Measurements from ENCODE around the gene PLK1.
A peak's percentile ranks its signal among the peaks of the same experiment; 100 is the strongest.

The PLK1 gene

DNA sequence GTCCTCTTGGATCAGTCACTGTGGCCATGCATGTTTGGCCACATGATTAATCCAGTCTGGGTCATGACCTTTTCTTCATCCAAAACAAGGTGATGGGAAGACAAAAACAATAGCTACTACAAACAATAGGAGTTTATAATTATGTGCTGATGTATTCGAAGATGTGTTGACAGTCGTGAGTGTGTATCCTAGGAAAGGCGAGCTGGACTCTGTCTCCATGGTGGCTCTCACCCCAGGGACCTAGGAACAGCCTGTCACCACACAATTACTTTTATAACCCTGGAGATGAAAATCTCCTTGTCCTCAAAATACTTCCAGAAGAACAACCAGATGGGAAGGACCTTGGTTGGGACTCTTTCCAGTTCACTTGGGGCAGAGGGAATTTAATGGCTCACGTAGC is 9.8 kb upstream of the PLK1 start:
- H3K4me1 ChIP-seq (ENCODE audit: insufficient read depth, insufficient read length): no peaks in the 10 kb centered on the region
- H3K27me3 ChIP-seq (ENCODE audit: insufficient read depth, insufficient read length): no peaks in the 10 kb centered on the region
- no peak overlapping the region for H3K9ac ChIP-seq (ENCODE audit: insufficient read length, low read depth)
- no peaks in the 10 kb centered on the region for H3K9me3 ChIP-seq (ENCODE audit: insufficient read depth, low read length)
- H3K36me3 ChIP-seq (ENCODE audit: insufficient read depth, insufficient read length, low read length): peaks cover 88% of the 10 kb centered on the region
- H3K4me3 ChIP-seq (ENCODE audit: insufficient read length, low read depth): no peak overlapping the region
- DNase-seq (ENCODE audit: low read depth, low spot score): no peak
- TF ChIP-seq ZNF274 (IDR thresholded peaks at IDR 0.05; ENCODE audit: low read depth, low read length) (no peak), SUZ12 (IDR thresholded peaks at IDR 0.05; ENCODE audit: extremely low read depth, insufficient read depth, insufficient read length) (no peak), YY1 (IDR thresholded peaks at IDR 0.05; ENCODE audit: insufficient read depth, insufficient read length) (no peak)

DNA sequence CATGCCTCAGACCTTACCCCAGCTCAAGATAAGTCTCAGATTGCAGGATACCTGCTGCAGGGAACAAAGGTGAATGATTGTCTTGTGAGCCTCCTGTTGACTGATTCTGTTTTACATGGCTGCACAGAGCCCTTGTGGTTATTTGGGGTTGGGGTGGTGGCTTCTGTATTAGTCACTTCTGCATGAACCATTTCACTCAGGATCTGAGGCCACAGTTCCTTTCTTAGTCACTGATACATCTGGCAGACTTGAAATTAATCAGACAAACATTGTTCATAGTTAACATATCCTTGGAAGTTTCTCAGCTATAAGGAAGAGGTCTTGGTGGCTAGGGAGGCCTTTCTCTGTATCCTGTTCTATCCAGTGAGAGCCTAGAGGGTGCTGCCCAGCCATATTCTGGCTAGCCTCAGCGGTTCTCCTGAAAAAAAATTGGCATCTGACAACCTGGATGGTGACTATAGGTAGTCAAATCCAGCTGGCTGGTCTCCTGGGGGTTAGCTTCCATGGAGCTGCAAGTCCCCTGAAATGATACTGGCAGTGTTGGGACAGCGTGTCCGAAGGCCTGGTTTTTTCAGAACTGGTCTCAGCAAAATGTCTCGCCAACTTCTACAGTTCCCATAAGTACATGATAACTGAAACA is 8.4 kb upstream of the PLK1 start:
- no peak for DNase-seq (ENCODE audit: low read depth, low spot score)
- Histone ChIP-seq H3K27me3 (ENCODE audit: insufficient read depth, insufficient read length) (no peaks in the 10 kb centered on the region), H3K9ac (ENCODE audit: insufficient read length, low read depth) (no peak overlapping the region), H3K36me3 (ENCODE audit: insufficient read depth, insufficient read length, low read length) (peaks cover 85% of the 10 kb centered on the region), H3K4me3 (ENCODE audit: insufficient read length, low read depth) (no peak overlapping the region), H3K4me1 (ENCODE audit: insufficient read depth, insufficient read length) (no peaks in the 10 kb centered on the region), H3K9me3 (ENCODE audit: insufficient read depth, low read length) (no peaks in the 10 kb centered on the region)
- TF ChIP-seq ZNF274 (IDR thresholded peaks at IDR 0.05; ENCODE audit: low read depth, low read length) (no peak), SUZ12 (IDR thresholded peaks at IDR 0.05; ENCODE audit: extremely low read depth, insufficient read depth, insufficient read length) (no peak), YY1 (IDR thresholded peaks at IDR 0.05; ENCODE audit: insufficient read depth, insufficient read length) (no peak)

DNA sequence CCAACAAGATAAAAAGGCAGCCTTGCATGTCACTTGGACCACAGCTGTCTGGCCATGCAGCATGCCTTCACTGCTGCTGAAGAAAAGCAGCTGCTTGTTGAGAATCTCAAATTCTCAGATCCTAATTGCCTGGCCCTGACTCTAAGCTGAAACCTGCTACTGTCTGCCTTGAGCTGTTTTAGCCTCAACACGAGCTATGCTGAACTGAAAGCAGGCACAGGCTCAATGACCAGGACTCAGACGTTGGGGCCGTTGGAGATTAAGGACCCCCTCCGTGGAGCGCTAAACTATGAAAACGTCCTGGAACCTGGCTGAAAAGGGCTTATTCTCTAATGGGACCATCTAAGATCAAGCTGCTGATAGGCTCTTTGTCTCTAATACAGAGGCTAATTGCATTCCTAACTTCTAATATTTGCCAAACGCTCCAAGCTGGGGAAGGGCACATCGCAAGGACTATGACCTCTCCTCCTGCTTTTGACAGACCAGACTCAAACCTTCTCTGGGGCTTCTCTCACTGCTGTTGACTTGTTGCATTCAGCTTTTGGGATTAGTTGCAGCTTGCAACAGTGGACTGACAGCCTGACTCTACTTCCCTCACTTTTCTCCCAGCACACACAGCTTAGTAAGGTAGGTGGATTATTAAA is 4.6 kb upstream of the PLK1 start:
- no peak for TF ChIP-seq SUZ12 (IDR thresholded peaks at IDR 0.05; ENCODE audit: extremely low read depth, insufficient read depth, insufficient read length)
- TF ChIP-seq ZNF274 (IDR thresholded peaks at IDR 0.05; ENCODE audit: low read depth, low read length): no peak
- TF ChIP-seq YY1 (IDR thresholded peaks at IDR 0.05; ENCODE audit: insufficient read depth, insufficient read length): no peak
- Histone ChIP-seq H3K9ac (ENCODE audit: insufficient read length, low read depth) (no peak overlapping the region), H3K9me3 (ENCODE audit: insufficient read depth, low read length) (no peaks in the 10 kb centered on the region), H3K36me3 (ENCODE audit: insufficient read depth, insufficient read length, low read length) (peaks cover 52% of the 10 kb centered on the region), H3K27me3 (ENCODE audit: insufficient read depth, insufficient read length) (no peaks in the 10 kb centered on the region), H3K4me3 (ENCODE audit: insufficient read length, low read depth) (no peak overlapping the region), H3K4me1 (ENCODE audit: insufficient read depth, insufficient read length) (no peaks in the 10 kb centered on the region)
- DNase-seq (ENCODE audit: low read depth, low spot score): no peak

DNA sequence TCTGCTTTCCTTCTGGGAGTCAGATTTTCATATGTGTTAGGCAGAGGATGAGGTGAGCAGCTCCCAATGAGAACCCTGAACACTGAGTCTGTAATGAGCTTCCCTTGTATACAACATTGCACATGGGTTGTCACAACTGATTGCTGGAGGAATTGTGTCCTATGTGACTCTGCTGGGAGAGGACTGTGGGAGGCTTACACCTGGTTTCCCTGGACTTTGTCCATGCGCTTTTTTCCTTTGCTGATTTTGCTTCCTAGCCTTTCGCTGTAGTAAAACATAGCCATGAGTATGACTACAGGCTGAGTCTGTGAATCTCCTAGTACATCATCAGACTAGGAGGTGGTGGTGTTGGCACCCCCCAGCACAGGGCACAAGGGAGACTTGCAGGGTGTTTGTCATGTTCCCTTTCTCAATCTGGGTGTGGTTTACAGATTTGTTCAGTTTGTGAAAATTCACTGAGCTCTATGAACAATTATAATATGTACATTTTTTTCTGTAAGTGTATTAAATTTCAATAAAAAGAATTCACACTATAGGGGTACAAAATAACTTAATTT is 1.7 kb upstream of the PLK1 start:
- no peak for TF ChIP-seq YY1 (IDR thresholded peaks at IDR 0.05; ENCODE audit: insufficient read depth, insufficient read length)
- no peak for TF ChIP-seq ZNF274 (IDR thresholded peaks at IDR 0.05; ENCODE audit: low read depth, low read length)
- TF ChIP-seq SUZ12 (IDR thresholded peaks at IDR 0.05; ENCODE audit: extremely low read depth, insufficient read depth, insufficient read length): no peak
- no peak overlapping the region for H3K4me3 ChIP-seq (ENCODE audit: insufficient read length, low read depth)
- H3K4me1 ChIP-seq (ENCODE audit: insufficient read depth, insufficient read length): peaks cover 9% of the 10 kb centered on the region
- H3K27me3 ChIP-seq (ENCODE audit: insufficient read depth, insufficient read length): no peaks in the 10 kb centered on the region
- no peak overlapping the region for H3K9ac ChIP-seq (ENCODE audit: insufficient read length, low read depth)
- H3K9me3 ChIP-seq (ENCODE audit: insufficient read depth, low read length): no peaks in the 10 kb centered on the region
- H3K36me3 ChIP-seq (ENCODE audit: insufficient read depth, insufficient read length, low read length): peaks cover 52% of the 10 kb centered on the region
- DNase-seq (ENCODE audit: low read depth, low spot score): no peak

DNA sequence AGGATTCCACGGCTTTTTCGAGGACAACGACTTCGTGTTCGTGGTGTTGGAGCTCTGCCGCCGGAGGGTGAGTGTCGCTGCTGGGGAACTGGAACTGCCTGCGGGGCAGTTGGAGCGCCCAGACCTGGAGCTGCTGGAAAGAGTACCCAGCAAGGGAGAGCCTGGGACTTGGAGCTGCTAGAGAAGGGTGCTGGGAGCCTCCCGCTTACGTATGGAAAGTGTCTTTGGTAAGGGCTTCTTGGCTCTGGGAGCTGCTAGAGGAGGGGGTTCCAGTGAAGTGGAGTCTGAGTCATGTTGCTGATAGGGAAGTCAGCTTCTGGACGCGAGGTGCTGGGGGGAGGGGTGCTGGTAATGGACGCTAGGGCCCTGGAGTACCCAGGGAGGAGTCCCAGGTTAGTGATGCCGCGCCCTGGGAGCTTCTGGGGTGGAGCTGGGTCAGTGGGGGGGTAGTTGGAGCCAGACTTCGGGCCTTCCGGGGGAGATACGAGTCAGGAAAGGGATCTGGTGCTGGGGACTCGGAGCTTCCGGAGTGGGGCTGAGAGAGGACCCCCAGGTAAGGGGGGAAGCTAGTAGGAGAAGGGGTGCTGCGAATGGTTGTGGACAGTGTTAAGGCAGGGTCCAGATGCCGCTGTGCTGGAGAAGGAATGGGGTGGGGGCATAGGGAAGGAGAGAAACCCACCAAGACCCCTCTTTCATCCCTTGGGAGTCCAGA is 741 bp downstream of the PLK1 start:
- peak; percentile 43 for DNase-seq (ENCODE audit: low read depth, low spot score)
- peaks cover 11% of the 10 kb centered on the region for H3K4me1 ChIP-seq (ENCODE audit: insufficient read depth, insufficient read length)
- peak overlapping the region; percentile 97 for H3K4me3 ChIP-seq (ENCODE audit: insufficient read length, low read depth)
- no peak for TF ChIP-seq SUZ12 (IDR thresholded peaks at IDR 0.05; ENCODE audit: extremely low read depth, insufficient read depth, insufficient read length)
- no peaks in the 10 kb centered on the region for H3K9me3 ChIP-seq (ENCODE audit: insufficient read depth, low read length)
- H3K36me3 ChIP-seq (ENCODE audit: insufficient read depth, insufficient read length, low read length): peaks cover 59% of the 10 kb centered on the region
- H3K27me3 ChIP-seq (ENCODE audit: insufficient read depth, insufficient read length): no peaks in the 10 kb centered on the region
- H3K9ac ChIP-seq (ENCODE audit: insufficient read length, low read depth): peak overlapping the region; percentile 96

DNA sequence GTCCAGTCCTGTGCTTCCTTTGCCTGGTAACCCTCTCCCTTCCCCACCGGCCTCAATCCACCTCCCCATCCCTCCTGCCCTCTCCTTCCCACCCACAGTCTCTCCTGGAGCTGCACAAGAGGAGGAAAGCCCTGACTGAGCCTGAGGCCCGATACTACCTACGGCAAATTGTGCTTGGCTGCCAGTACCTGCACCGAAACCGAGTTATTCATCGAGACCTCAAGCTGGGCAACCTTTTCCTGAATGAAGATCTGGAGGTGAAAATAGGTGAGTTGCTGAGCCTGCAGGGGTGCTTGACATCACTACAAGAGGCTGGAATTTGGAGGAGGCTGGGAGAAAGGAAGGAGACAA is 1.3 kb downstream of the PLK1 start:
- Histone ChIP-seq H3K4me1 (ENCODE audit: insufficient read depth, insufficient read length) (peaks cover 11% of the 10 kb centered on the region), H3K9me3 (ENCODE audit: insufficient read depth, low read length) (no peaks in the 10 kb centered on the region), H3K4me3 (ENCODE audit: insufficient read length, low read depth) (peak overlapping the region; percentile 97), H3K27me3 (ENCODE audit: insufficient read depth, insufficient read length) (no peaks in the 10 kb centered on the region), H3K36me3 (ENCODE audit: insufficient read depth, insufficient read length, low read length) (peaks cover 58% of the 10 kb centered on the region), H3K9ac (ENCODE audit: insufficient read length, low read depth) (peak overlapping the region; percentile 96)
- TF ChIP-seq YY1 (IDR thresholded peaks at IDR 0.05; ENCODE audit: insufficient read depth, insufficient read length) (no peak), ZNF274 (IDR thresholded peaks at IDR 0.05; ENCODE audit: low read depth, low read length) (no peak), SUZ12 (IDR thresholded peaks at IDR 0.05; ENCODE audit: extremely low read depth, insufficient read depth, insufficient read length) (no peak)
- DNase-seq (ENCODE audit: low read depth, low spot score): no peak

DNA sequence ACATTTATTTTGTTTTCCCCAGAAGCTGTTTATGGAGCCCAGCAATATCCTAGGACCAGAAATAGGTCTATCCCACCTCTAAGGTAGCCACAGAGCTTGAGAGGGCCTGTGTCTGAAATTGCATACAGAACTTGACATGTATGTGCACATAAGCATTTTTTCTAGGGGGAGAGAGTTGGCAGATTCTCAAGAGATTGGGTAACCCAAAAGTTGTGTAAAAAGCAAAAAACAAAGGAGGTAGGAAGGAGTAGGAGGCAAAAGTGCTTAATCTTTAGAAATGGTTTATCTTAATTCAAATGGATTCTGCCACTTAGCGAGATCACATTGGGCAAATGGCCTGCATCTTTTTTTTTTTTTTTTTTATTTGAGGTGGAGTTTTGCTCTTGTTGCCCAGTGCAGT is 3.5 kb downstream of the PLK1 start:
- peaks cover 72% of the 10 kb centered on the region for H3K36me3 ChIP-seq (ENCODE audit: insufficient read depth, insufficient read length, low read length)

More for the DNA sequence above, 3.5 kb downstream of the PLK1 start:
- H3K4me3 ChIP-seq (ENCODE audit: insufficient read length, low read depth): no peak overlapping the region
- TF ChIP-seq SUZ12 (IDR thresholded peaks at IDR 0.05; ENCODE audit: extremely low read depth, insufficient read depth, insufficient read length) (no peak), ZNF274 (IDR thresholded peaks at IDR 0.05; ENCODE audit: low read depth, low read length) (no peak), YY1 (IDR thresholded peaks at IDR 0.05; ENCODE audit: insufficient read depth, insufficient read length) (no peak)
- H3K4me1 ChIP-seq (ENCODE audit: insufficient read depth, insufficient read length): peaks cover 11% of the 10 kb centered on the region
- no peak overlapping the region for H3K9ac ChIP-seq (ENCODE audit: insufficient read length, low read depth)
- no peaks in the 10 kb centered on the region for H3K27me3 ChIP-seq (ENCODE audit: insufficient read depth, insufficient read length)
- DNase-seq (ENCODE audit: low read depth, low spot score): no peak
- H3K9me3 ChIP-seq (ENCODE audit: insufficient read depth, low read length): no peaks in the 10 kb centered on the region

Measured in NT2/D1 (cell line).